GM10266 (cell line): ENCODE measurements around the gene CELF2.
"Not testable (repeated sequence)": the region's sequence is repeated elsewhere in the genome, so short reads cannot be mapped to it uniquely, and the experiment has no call there.

ENCODE experiments used
- DNase-seq: peaks from one replicate; pipeline ENCODE4 v3.0.0; 2012; ENCODE audit errors: extremely low spot score
- CTCF ChIP-seq: IDR thresholded peaks from 2 replicates; pipeline ENCODE4 v1.5.1; 2012; ENCODE audit warnings: mild to moderate bottlenecking, low read depth; ENCODE audit not compliant: control insufficient read depth, insufficient read depth; ENCODE audit errors: missing control alignments

CELF2 gene

GRCh38 chr10:10993785-10994184, 23.9 kb upstream of the CELF2 start:
- no peak for DNase-seq
- TF ChIP-seq CTCF = no peak

- no peak for DNase-seq
- TF ChIP-seq CTCF = no peak
Observed at GRCh38 chr10:10994360-10994759, 23.3 kb upstream of the CELF2 start.

GRCh38 chr10:10995120-10995519, 22.6 kb upstream of the CELF2 start:
- TF ChIP-seq CTCF = no peak
- DNase-seq = no peak

GRCh38 chr10:10996966-10997620, 20.6 kb upstream of the CELF2 start:
- TF ChIP-seq CTCF = no peak
- DNase-seq = no peak

- not testable (repeated sequence) for DNase-seq
Observed at GRCh38 chr10:10999501-10999900, 18.2 kb upstream of the CELF2 start.

- DNase-seq = no peak
- TF ChIP-seq CTCF = no peak
Observed at GRCh38 chr10:11002485-11002884, 15.2 kb upstream of the CELF2 start.

- no peak for TF ChIP-seq CTCF
- DNase-seq = no peak
Observed at GRCh38 chr10:11002916-11003315, 14.8 kb upstream of the CELF2 start.

GRCh38 chr10:11003679-11004078, 14.0 kb upstream of the CELF2 start:
- DNase-seq = no peak
- no peak for TF ChIP-seq CTCF
